Activated B cell treated with CpG ODN at 0.5 μM for 24 hours (primary cell): Measurements from ENCODE around the gene TDRD6. TPM values are rescaled to one million over a fixed set of nuclear protein-coding genes. Genes with fewer than 3 reads are reported as not detected.
"Not testable (repeated sequence)": the region's sequence is repeated elsewhere in the genome, so short reads cannot be mapped to it uniquely, and the experiment has no call there.

ENCODE experiments used
- ATAC-seq: fragments of 200-7000 bp; cut with Tn5 transposase; one replicate; pipeline ENCODE4 v1.10.0; 2021; ENCODE audit warnings: low read depth, mild to moderate bottlenecking, moderate library complexity
- CTCF ChIA-PET: fragments of 350-600 bp; sonication (Branson Sonifier 250); formaldehyde crosslinking; loops from one replicate; lab custom pipeline; 2021; ENCODE audit warnings: antibody characterized with exemption; lab: Charles Lee
- POLR2A ChIA-PET: fragments of 350-600 bp; sonication (Branson Sonifier 250); formaldehyde crosslinking; loops from one replicate; lab custom pipeline; 2021; ENCODE audit warnings: antibody characterized with exemption; lab: Charles Lee
- DNase-seq: peaks from one replicate; pipeline ENCODE4 v3.0.0; 2022
- H3K27ac Mint-ChIP-seq: one replicate; pipeline ENCODE4 v1.8.0; 2020; ENCODE audit warnings: mixed read lengths
- H3K27me3 Mint-ChIP-seq: one replicate; pipeline ENCODE4 v1.8.0; 2021; ENCODE audit warnings: mixed read lengths
- H3K36me3 Mint-ChIP-seq: one replicate; pipeline ENCODE4 v1.8.0; 2021; ENCODE audit warnings: low read depth, mixed read lengths
- H3K4me1 Mint-ChIP-seq: one replicate; pipeline ENCODE4 v1.8.0; 2021; ENCODE audit warnings: mixed read lengths
- H3K4me3 Mint-ChIP-seq: one replicate; pipeline ENCODE4 v1.8.0; 2020; ENCODE audit warnings: mild to moderate bottlenecking, mixed read lengths
- H3K9me3 Mint-ChIP-seq: one replicate; pipeline ENCODE4 v1.8.0; 2020; ENCODE audit warnings: mixed read lengths
- intact Hi-C: fragments of 100-400 bp; cut with micrococcal nuclease; formaldehyde crosslinking; loops from one replicate; pipeline ENCODE4 v1.15.1; 2024
- total RNA-seq: library from RNA; stranded (reverse); gene quantifications from 2 replicates; pipeline ENCODE4 v1.2.3, GENCODE V29; 2022
- TF ChIP-seq, protein P1 (sequence below): fragments of 200-600 bp; IDR thresholded peaks from one replicate; pipeline ENCODE4 v1.8.0; 2022; ENCODE audit warnings: antibody characterized with exemption, mild to moderate bottlenecking

Gene TDRD6
- total RNA-seq, 1 donor from 2014 or later: not detected

DNA sequence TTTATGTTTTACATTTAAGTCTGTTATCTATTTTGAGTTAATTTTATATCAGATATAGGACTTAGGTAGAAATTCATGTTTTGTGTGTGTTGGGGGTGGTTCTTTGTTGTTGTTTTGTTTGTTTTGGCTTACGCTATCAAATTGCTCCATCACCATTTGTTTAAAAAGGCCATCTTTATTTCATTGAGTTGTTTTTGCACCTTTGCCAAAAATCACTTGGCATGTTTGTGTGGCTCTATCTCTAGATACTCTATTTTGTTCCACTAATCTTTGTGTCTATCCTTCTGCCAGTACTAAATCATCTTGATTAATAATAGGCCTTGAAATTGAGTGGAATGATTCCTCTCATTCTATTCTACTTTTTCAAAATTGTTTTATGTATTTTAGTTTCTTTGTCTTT is 42.4 kb upstream of the TDRD6 start:
- ChIA-PET CTCF (no interaction called here), POLR2A (no interaction called here)
- Mint-ChIP-seq H3K9me3 (peaks cover 4% of the 10 kb centered on the region), H3K36me3 (no peaks in the 10 kb centered on the region), H3K4me3 (no peak overlapping the region), H3K27ac (no peak overlapping the region), H3K4me1 (no peaks in the 10 kb centered on the region), H3K27me3 (peaks cover 24% of the 10 kb centered on the region)
- ATAC-seq (no peak), DNase-seq (no peak)
- TF ChIP-seq, protein P1, sequence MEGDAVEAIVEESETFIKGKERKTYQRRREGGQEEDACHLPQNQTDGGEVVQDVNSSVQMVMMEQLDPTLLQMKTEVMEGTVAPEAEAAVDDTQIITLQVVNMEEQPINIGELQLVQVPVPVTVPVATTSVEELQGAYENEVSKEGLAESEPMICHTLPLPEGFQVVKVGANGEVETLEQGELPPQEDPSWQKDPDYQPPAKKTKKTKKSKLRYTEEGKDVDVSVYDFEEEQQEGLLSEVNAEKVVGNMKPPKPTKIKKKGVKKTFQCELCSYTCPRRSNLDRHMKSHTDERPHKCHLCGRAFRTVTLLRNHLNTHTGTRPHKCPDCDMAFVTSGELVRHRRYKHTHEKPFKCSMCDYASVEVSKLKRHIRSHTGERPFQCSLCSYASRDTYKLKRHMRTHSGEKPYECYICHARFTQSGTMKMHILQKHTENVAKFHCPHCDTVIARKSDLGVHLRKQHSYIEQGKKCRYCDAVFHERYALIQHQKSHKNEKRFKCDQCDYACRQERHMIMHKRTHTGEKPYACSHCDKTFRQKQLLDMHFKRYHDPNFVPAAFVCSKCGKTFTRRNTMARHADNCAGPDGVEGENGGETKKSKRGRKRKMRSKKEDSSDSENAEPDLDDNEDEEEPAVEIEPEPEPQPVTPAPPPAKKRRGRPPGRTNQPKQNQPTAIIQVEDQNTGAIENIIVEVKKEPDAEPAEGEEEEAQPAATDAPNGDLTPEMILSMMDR: no peak
- intact Hi-C loops: no loop called here

DNA sequence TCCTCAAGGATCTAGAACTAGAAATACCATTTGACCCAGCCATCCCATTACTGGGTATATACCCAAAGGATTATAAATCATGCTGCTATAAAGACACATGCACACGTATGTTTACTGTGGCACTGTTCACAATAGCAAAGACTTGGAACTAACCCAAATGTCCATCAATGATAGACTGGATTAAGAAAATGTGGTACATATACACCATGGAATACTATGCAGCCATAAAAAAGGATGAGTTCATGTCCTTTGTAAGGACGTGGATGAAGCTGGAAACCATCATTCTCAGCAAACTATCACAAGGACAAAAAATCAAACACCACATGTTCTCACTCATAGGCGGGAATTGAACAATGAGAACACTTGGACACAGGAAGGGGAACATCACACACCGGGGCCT is 39.6 kb upstream of the TDRD6 start:
- H3K36me3 Mint-ChIP-seq, H3K27ac Mint-ChIP-seq, DNase-seq, CTCF ChIA-PET, intact Hi-C loops, H3K9me3 Mint-ChIP-seq, ATAC-seq, H3K4me3 Mint-ChIP-seq, H3K4me1 Mint-ChIP-seq, POLR2A ChIA-PET: not testable (repeated sequence)
- peaks cover 27% of the 10 kb centered on the region for H3K27me3 Mint-ChIP-seq

DNA sequence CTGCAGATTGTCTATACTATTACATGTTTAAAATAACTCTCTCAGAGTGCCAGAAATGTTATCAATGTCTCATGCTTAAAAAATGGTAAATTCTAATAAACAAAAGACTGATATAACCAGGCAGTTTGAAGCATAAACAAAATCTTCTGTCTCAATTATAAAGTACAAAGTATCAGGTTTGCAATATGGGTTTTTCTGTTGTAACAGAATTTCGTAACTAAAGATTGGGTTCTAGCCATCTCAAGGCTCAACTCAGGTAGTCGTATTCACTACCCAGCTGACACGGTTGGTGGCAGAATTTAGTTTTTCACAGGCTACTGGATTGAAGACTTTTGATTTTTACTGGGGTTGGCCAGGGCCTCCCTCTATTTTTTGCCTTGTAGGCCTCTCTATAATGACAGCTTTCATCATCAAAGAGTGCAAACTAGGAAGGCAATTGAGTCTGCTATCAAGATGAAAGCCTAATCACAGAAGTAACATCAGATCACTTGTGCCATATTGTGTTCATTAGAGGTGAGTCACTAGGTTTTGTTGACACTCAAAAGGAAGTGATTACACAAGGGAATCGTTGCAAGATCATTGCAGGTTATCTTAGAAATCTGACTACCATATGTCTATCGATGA is 38.7 kb upstream of the TDRD6 start:
- Mint-ChIP-seq H3K27ac (no peak overlapping the region), H3K27me3 (peaks cover 32% of the 10 kb centered on the region), H3K9me3 (peaks cover 4% of the 10 kb centered on the region), H3K4me1 (peaks cover 13% of the 10 kb centered on the region), H3K4me3 (no peak overlapping the region), H3K36me3 (no peaks in the 10 kb centered on the region)
- TF ChIP-seq, protein P1: no peak
- ATAC-seq (no peak), DNase-seq (no peak)
- CTCF ChIA-PET: no interaction called here
- intact Hi-C loops: no loop called here
- POLR2A ChIA-PET: no interaction called here

DNA sequence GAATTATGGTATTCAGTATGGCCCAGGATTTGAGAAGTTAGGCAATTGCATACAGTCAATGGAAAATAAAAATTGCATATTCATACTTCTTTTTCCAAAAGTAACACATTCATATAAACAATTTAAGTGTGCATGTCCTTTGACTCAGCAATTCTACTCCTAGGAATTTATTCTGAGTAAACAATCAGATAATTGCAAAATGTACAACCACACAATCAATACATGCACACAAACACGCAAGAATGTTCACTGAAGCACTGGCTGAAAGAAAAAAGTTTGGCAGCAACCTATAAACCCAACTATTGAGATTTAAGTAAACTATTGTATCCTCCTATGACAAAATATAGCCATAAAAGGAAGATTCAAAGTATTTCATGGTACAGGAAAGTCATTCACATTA is 36.7 kb upstream of the TDRD6 start:
- CTCF ChIA-PET: no interaction called here

DNA sequence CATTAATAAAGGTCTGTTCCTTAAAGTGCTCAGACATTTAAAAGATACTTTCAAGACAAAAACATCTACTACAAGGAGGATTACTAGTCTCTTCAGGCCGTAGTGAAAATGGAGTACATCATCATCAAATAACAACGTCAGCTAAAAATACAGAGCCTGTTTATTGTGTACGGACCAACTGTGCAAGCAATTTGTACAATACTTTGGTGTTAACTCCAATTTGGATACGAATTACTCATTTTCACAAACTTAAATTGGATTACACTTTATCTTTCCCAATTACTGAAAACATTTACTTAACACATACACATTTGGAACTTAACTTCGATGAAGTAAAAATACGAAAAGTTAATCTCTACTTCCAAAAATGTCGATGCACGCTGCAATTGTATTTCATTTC is 35.9 kb upstream of the TDRD6 start:
- intact Hi-C loops: loop anchor here (2.0 to 5.0 kb wide), 2 partner anchors 525 to 591 kb away; partner anchors contain the start of gene ENPP4

More for the DNA sequence above, 36.7 kb upstream of the TDRD6 start:
- DNase-seq: no peak
- Mint-ChIP-seq H3K4me1 (peaks cover 13% of the 10 kb centered on the region), H3K9me3 (no peaks in the 10 kb centered on the region), H3K27ac (no peak overlapping the region), H3K4me3 (no peak overlapping the region), H3K36me3 (no peaks in the 10 kb centered on the region), H3K27me3 (peaks cover 43% of the 10 kb centered on the region)
- POLR2A ChIA-PET: no interaction called here
- ATAC-seq: no peak
- intact Hi-C loops: loop anchor here (5.0 kb wide), 1 partner anchor 524 kb away; the partner anchor contains the start of gene ENPP4
- TF ChIP-seq, protein P1: no peak

More for the DNA sequence above, 35.9 kb upstream of the TDRD6 start:
- POLR2A ChIA-PET: no interaction called here
- no peak overlapping the region for H3K27ac Mint-ChIP-seq
- H3K9me3 Mint-ChIP-seq: no peaks in the 10 kb centered on the region
- H3K36me3 Mint-ChIP-seq: no peaks in the 10 kb centered on the region
- peaks cover 43% of the 10 kb centered on the region for H3K27me3 Mint-ChIP-seq
- H3K4me1 Mint-ChIP-seq: peaks cover 13% of the 10 kb centered on the region
- no peak for ATAC-seq
- CTCF ChIA-PET: no interaction called here
- TF ChIP-seq, protein P1: no peak
- peak overlapping the region; percentile 86 for H3K4me3 Mint-ChIP-seq
- no peak for DNase-seq
